Measurements from ENCODE around the gene EPB41L3.
"Not testable (repeated sequence)": the region's sequence is repeated elsewhere in the genome, so short reads cannot be mapped to it uniquely, and the experiment has no call there.

EPB41L3 gene

DNA sequence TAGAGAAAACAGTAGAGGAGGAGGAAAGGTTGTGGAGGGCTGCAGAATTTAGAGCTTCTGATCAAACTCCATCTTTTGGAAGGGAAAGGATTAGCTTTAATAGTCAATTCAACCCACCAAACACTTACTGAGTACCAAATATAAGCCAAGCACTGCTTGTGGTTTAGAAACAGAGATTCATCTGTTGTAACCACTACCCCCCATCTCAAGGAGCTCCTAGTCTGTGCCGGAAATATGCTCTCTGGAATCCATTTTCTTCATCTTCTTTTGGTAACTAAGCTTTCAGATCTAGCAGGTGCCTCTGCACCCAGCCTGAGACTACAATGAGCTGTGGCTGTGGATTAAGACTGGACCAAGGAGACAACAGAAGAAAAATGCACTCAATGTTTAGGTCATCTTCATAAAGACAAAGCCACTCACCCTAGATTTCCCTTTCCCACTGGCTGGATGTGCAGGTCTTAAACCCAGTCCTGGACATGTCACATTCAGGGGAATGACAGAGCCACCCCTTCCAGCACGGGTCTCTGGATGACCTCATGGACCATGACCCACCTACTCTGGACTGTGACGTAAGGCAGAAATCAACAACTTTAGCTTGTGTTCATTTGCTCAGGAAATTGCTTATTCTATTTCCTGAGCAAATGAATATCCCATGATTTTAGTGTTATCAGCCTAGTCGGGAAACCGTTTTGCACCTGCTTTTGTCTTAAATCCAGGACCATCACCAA, 52.9 kb downstream of the EPB41L3 start:
- no peak for DNase-seq

DNA sequence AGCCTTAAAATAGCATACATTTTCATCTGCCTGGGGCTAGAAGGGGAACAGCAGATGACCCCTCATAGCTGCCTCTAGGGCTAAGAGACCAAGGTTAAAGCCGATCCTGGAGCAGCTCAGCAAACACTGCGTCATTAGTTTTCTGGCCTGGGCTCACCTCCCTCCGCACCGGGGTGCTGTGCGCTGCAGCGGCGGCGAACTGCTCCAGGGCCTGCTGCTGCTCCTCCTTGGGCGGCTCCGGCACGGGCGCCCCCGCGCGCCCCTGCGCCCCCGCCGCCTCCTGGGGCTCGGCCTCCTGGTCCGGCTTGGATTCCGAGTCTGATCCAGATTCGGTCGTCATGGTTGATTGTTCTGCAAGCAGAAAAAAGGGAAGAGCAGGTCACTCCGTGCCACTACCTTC, 55.0 kb downstream of the EPB41L3 start:
- no peak for DNase-seq

DNA sequence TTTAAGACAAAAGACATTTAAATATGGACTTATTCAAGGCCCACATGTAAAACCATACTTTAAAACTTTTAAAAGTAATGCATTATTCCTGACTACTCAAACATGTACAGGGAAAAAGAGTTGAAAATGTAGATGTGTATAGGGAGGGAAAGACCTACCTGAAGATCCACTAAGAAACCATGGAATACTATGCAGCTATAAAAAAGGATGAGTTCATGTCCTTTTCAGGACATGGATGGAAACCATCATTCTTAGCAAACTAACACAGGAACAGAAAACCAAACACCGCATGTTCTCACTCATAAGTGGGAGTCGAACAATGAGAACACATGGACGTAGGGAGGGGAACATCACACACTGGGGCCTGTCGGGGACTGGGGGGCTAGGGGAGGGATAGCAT, 55.8 kb downstream of the EPB41L3 start:
- not testable (repeated sequence) for DNase-seq

DNA sequence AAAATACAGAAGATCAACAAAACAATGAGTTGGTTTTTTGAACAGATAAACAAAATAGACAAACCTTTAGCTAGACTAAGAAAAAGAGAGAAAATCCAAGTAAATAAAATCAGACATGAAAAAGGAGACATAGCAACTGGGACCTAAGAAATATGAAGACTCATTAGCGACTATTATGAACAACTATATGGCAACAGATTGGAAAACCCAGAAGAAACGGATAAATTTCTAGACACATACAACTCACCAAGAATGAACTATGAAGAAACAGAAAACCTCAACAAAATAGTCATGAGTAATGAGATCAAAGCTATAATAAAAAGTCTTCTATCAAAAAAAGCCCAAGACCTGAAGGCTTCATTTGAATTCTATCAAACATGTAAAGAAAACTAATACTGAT, 59.3 kb downstream of the EPB41L3 start:
- no peak for DNase-seq

DNA sequence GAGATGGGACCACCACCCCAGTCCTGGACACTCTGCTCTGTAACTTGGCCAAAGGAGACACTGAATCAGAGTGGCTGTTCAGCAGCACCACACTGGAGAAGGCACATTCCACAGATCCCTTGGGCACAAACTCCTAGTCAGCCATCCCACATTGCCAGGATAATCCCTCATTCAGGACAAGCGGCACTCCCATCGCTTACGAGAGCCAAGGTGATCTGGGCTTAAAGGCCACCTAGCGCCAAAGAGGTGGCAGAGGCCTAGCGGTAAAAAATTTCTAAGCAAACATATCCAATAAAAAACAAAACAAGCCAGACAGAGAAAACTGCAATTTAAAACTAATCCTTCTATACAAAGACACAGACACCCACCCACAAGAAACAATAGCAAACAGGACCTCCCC, 62.2 kb downstream of the EPB41L3 start:
- DNase-seq: no peak

DNA sequence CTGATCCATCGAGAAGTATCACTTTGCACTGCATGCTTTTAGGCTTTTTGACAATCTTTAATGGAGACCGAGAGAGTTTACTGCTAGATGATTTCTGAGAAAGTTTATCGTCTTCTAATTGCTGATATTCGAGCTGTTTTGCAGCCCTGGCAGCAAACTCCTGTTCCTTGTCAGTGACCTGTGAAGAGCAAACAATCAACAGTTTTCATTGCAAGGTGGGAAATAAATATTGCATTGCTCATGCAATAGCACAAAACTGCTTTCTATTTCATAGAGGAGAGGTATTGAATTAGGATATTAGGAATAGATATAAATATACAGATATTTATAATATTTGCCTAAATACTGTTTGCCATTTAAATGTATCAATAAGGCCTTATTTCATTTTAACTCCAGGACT, 65.5 kb downstream of the EPB41L3 start:
- DNase-seq: no peak

DNA sequence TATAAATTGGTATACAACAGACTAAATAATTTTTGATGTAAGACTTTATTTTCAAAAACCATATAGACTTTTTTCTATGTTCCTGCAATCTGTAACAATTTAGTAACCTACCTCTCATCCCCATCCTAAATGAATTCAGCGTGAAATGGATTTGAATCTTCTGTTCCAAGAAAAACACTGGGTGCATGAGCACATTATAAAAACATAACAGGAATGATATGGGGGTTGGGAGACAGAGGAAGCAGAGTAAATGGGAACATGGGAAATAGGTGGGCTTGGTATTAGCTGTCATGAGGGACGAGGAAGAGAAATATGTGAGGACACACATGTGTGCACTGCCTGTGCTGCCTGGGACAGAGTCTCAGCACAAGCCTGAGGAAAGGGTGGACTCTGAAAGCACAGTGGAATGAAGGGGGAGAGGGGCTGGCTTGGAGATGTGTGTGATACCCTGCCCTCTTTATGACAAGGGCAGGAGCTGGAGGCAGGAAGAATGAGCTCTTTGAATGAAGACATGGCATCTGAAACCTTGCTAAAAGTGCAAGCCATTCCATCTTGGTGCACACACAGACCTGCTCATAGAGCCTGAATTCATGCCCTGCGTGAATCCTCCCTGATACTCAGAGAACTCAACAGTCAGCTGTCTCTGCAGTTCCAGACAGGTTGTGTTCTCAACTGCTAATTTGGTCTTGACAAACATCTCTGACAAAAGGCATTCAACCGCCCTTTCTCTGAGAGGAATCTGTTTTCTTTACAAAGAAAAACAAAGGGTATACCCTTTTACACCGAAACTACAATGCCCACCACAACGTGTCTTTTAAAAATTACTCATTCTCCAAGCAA, 66.6 kb downstream of the EPB41L3 start:
- peak; percentile 21 for DNase-seq

DNA sequence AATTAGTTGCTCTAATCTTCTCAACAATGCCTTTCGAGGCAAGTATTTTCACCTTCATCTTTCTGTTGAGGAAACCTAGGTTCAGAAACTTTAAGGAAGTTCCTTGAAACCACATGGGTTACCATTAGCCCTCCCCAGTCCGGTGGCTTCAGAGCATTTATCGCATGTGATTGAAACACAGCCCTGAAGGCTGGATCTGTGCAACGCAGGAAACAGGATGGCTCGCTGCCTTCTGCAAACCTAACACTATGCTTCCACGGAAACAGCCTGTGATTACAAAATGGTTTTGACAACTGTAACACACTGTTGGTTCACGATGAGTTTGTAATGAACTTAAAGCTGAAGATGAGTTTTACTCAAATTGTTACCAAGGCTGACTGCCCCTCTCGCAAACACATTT, 68.5 kb downstream of the EPB41L3 start:
- DNase-seq: no peak

DNA sequence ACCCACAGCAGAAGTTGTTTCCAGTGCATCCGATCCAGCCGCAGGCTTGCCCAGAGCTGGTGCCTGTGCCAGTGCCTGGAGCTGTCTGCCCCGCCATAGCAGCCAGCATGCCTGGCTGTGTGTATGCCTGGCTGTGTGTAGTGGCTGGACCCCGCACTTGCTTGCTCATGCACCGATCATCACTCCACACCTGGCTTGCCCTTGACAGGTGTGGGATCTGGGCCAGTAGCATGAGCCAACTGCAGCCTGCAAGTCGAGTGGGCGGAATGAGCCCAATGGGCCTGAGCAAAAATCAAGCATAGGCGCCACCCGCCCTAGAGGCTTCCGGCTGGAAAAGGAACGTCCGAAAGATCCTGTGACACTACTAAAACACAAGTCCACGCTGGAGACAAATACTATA, 74.5 kb downstream of the EPB41L3 start:
- DNase-seq: no peak

DNA sequence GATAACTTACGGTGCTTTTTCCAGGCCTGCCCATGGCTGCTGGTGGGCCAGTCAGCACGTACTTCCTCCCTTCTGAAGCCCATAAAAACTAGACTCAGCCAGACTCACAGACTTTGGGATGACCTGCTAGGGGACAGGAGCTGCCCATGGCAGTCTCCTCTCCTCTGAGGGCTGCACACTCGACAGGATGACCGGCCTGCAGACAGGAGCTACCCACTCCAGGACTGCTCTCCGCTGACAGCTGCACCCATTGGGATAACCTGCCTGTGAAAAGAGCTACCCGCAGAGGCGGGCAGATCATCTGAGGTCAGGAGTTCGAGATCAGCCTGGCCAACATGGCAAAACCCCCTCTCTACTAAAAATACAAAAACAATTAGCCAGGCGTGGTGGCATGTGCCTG, 75.4 kb downstream of the EPB41L3 start:
- no peak for DNase-seq

DNA sequence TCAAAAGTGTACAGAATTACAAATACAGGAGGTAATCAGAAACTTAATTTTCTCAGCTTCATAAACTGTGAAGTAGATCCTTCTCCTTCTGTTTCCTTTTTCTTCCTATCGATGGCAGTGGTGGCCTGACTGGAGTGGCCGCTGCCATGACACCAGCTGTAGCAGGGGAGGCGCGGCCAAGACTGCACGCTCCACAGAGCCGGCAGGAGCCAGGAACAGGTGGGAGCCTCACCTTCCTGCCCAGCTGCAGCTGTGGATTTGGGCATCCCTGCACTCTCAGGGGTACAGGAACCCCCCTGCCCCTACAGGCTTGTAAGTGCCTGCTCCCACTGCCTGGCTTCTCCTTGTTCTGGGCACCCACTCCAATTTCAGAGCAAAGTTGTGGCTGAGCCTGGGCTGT, 76.1 kb downstream of the EPB41L3 start:
- DNase-seq: no peak

DNA sequence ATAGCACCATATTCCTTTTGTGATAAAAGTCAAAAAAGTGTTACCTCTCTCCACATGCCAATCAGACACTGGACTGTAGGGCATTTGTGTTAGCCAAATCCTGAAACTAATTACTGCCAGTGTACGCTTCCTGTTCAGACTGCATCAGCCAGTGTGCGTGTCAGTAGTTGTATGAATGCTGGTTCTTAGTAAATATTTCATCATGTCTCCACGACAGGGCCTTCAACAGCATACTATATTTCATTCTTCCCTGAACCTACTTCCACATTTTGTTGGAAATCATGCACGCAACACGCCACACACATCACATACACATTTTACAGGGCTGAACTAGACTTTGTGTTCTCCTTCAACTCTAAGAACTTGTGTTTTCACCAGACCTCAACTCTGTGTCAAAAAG, 77.5 kb downstream of the EPB41L3 start:
- no peak for DNase-seq

DNA sequence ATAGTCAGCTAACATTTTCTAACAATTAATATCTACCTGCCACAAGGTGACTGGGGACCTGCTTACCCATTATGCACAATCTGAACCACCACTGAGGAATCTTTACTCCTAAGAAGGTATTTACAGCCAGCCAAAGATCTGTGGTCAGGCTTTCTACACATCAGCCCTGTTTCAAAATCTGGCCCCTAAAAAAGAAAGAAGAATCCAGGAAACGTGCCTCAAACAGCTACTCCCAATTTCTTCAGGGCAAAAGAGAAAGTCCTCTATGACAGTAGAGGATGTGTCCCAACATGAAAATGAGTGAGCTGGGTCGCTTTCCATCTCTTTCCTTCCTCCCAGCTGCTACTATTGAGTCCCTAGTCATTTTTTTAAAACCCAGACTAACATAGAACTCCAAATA, 79.5 kb downstream of the EPB41L3 start:
- DNase-seq: no peak

DNA sequence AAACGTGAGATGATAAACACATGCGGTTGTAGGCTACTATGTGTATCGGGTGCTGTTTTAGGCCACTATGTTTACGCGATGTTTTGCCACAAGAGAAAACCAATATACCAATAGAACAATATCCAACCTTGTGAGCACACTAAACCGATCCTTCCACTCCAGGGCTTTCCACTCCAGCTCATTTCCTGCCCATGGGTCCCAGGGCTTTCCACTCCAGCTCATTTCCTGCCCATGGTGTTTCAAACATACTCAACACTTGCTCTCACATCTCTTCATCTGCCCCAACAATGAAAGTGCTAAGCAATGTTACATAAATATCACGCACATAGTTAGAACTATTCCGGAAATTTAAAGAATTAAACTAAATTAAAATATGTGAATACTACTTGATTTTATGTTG, 80.0 kb downstream of the EPB41L3 start:
- no peak for DNase-seq

DNA sequence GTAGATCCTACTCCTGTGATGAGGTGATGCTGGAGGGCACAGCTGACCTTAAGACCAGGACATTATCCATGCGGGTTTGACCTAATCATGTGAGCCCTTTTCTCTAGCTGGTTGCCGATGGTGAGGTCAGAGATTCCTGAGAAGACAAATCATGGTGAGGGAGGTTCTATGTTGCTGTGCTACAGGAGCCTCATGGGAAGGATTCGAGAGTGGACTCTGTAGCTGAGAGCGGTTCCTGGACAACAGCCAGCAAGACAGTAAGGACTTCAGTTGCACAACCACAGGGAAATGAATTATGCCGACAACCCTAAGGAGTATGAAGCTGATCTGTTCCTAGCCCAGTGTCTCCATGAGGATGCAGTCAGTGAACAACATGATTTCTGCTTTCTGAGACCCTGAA, 80.4 kb downstream of the EPB41L3 start:
- peak; percentile 83 for DNase-seq

DNA sequence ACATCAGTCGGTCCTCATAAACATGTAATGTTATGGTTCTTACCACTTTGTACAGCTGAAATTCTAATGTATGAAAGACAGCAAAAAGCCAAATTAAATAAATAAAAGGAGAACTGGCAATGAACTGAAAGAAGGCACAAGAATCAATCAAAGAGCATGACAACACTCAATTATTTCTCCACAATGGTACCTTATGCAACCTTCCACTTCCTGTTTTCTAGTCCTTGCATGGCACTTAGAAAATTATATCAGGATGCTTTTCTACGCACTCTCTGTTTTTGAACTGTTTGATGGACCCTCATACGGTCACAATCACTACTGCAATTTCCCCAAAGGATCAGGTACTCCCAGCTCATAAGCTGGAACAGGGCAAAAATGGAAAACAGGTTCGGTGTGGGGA, 81.6 kb downstream of the EPB41L3 start:
- DNase-seq: no peak

DNA sequence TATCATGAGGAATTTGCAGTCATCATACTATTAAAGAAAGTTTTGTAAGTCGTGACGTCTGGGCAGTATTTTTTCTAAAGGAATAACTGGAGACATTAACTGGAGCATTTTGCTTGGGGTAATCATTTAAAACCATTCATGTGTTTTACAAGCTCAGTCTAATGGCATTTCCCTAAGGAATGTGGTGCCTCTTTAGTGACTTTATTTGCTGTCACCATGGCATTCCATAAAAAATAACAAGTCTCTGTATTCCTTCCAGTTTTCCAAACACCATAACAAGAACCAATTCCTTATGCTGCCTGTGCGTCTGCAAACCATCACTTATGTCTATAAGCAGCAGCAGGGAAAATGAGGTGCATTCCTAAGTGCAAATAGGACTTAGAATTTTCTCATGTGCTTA, 82.8 kb downstream of the EPB41L3 start:
- DNase-seq: peak; percentile 16

DNA sequence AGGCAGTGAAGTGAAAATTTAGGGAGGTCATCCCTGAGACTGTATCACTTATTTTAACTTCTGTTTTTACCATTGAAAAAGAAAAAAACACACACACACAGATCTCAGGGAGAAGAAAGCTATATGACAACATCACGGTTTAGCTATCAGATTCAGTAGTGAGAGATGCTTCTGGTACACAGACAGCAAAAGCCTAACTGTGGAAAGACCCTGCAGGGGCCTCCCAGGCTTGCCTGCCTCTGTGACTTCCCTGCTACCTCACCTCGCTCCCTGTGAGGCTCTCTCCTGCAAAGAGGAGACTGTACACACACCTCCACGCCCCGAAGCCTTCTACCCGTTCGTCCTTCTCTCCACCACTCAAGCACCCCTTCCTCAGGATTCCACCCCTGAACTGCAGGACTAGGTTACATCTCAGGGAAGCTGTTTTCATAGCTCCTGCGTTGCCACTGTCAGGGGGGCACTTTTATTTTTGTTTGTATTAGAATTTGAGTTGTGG, 86.3 kb downstream of the EPB41L3 start:
- no peak for DNase-seq

DNA sequence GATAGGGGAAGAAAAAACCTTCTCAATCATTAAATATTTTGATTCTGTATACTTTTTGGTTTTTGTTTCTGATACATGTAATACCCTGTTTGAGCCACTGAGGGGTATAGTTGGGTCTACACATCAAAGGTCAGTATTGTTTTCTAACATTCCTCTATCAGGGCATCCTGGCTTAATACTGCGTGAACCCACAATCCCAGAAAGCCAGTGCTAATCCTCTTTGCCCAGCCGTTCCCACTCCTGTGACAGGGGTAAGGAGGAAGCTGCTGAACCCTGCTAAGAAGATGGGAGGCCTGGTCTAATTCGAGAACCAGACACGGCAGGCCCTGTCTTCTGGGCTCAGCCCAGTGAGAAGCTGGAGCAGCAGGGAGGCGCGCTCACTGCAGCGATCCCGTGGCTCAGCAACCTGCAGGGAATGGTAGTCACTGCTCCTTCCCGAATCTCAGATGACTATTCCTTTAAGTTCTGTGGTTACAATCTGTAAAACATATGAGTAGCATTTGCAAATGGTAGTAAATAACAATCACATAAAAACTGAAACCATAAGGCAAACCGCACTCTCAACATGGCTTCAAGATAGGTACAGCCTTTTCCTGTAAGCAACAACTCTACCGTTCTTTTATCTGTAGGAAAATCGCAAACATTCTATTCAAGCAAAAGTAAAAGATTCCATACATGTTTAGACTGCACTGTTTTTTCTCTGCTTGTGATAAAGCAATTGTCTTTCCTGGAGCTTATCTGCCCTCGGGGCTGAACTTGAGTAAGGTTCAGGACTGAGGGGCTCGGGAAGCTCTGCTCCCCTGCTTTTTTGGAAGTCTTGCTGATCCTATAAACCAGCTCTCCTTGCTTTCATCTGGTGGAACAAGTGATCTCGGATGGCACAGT, 87.0 kb downstream of the EPB41L3 start:
- DNase-seq: peak; percentile 39

DNA sequence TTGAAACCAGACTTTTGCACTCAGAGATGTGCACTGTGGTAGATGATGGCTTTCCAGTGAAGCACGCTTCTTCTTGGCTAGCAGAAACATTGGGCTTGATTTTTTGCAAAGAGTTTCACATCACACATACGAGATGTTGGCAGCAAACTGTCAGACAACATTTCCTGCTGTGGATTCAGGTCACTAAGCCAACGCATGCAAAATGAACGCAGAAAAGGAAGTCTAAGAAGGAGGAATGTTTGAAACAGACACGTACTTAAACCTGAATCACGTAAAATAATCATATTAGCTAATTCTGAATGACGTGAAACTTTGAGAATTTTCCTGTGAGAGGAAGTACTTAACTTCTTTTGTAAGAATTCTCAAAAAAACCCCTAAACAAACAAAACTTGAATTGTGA, 88.1 kb downstream of the EPB41L3 start:
- peak; percentile 58 for DNase-seq

DNA sequence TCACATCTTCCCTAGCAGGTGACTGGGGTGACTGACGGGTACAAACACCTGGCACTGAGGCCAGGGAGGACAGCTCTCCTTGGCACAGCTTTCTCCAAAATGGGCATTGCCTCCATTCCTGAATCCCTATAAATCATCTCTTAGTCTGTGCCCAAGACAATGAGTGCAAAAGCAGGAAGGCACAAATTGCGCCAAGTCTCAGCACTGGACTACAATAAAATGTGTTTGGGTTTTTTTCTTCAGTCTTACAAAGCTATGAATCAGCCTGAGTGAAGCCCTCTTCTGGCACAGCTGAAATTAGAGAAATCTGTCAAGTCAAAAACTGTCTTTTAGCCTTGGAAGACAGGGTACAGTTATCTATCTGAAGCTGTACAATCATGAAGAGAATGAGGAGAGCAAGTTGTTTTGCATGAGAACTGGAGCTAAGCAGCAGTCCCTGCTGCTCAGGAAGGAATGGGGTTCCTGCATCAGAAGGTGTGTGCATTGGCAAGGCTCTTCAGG, 90.8 kb downstream of the EPB41L3 start:
- peak; percentile 11 for DNase-seq

DNA sequence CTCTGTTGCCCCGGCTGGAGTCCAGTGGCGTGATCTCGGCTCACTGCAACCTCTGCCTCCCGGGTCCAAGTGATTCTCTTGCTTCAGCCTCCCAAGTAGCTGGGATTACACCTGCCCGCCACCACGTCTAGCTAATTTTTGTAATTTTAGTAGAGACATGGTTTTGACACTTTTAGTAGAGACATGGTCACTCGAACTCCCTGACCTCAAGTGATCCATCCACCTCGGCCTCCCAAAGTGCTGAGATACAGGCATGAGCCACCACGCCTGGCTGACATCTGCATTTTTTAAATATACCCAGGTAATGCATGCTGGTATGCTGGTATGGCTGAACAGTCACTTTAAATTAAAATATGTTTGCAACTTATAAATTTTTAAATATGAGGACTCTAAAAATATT, 91.9 kb downstream of the EPB41L3 start:
- no peak for DNase-seq

DNA sequence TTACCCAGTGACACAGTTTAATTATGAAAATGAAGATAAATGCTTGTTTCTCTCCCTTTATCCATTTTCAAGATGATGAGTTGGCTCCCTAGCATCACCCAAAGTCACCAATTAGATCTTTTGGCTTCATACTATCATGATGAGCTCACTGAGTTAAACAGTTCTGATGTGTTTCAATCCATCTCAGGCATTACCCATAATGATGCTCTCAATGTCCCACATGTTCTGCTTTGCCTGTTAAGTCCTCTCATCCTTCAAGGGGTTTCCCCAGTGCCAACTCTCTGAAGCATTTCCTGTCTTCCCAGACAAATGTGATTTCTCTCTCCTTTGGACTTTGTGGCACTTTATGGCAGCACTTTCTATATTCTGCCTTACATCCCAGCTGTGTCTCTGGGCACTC, 92.6 kb downstream of the EPB41L3 start:
- no peak for DNase-seq

All from fibroblast of skin of abdomen (primary cell).